Nephron (organoid): ENCODE data around the gene LTBP4.

Source experiments
- H3K27ac Mint-ChIP-seq, 3 experiments: 2 replicates each; pipeline ENCODE4 v1.8.0; 2020; ENCODE audit warnings: mixed read lengths in 3 of 3, mild to moderate bottlenecking in 2 of 3, moderate library complexity in 1 of 3
- H3K27me3 Mint-ChIP-seq: 2 replicates; pipeline ENCODE4 v1.8.0; 2021; ENCODE audit warnings: low read depth, mild to moderate bottlenecking, moderate library complexity, mixed read lengths
- H3K36me3 Mint-ChIP-seq: 2 replicates; pipeline ENCODE4 v1.8.0; 2020; ENCODE audit warnings: low read depth, mixed read lengths
- H3K4me1 Mint-ChIP-seq: 2 replicates; pipeline ENCODE4 v1.8.0; 2020; ENCODE audit warnings: mixed read lengths
- H3K4me3 Mint-ChIP-seq, 3 experiments: 2 replicates each; pipeline ENCODE4 v1.8.0; 2020; ENCODE audit warnings: mild to moderate bottlenecking in 3 of 3, mixed read lengths in 3 of 3, moderate library complexity in 2 of 3
- H3K9me3 Mint-ChIP-seq: 2 replicates; pipeline ENCODE4 v1.8.0; 2020; ENCODE audit warnings: mixed read lengths
- CTCF ChIP-seq, 3 experiments: fragments of 200-600 bp; sonication (generic); IDR thresholded peaks; one replicate each; pipeline ENCODE4 v1.5.0; 2021; ENCODE audit warnings: antibody characterized with exemption in 3 of 3; ENCODE audit not compliant: unreplicated experiment in 3 of 3

Gene LTBP4

GRCh38 chr19:40674291-40674690 is 73.1 kb downstream of the LTBP4 start:
- Mint-ChIP-seq H3K4me3 (no peak overlapping the region), H3K27me3 (no peaks in the 10 kb centered on the region), H3K36me3 (peaks cover 42% of the 10 kb centered on the region), H3K9me3 (peaks cover 3% of the 10 kb centered on the region), H3K27ac (no peak overlapping the region), H3K4me1 (no peaks in the 10 kb centered on the region)
- no peak for TF ChIP-seq CTCF (IDR thresholded peaks at IDR 0.05; ENCODE audit: unreplicated experiment in 3 of 3)

- Mint-ChIP-seq H3K9me3 (no peaks in the 10 kb centered on the region), H3K36me3 (peaks cover 33% of the 10 kb centered on the region), H3K27me3 (no peaks in the 10 kb centered on the region), H3K4me3 (no peak overlapping the region), H3K4me1 (no peaks in the 10 kb centered on the region), H3K27ac (no peak overlapping the region)
- TF ChIP-seq CTCF (IDR thresholded peaks at IDR 0.05; ENCODE audit: unreplicated experiment in 3 of 3), result no peak
Measured at GRCh38 chr19:40677156-40677555, 76.0 kb downstream of the LTBP4 start.
